Stomach (tissue), 9 donors: ENCODE measurements around the gene COL1A1. TPM values are rescaled to one million over a fixed set of nuclear protein-coding genes. Genes with fewer than 3 reads are reported as not detected.

Source experiments
- DNase-seq, 2 donors: peaks; one replicate each; pipeline versions ENCODE4 v3.0.0 to v3.0.0-alpha.2; 2013 to 2019
- H3K27ac ChIP-seq, 5 donors: fragments of 200-600 bp in 4 of 5; sonication (generic) in 4 of 5; one replicate each; pipeline ENCODE4 v1.5.1; 2013 to 2019; ENCODE audit warnings: mild to moderate bottlenecking in 1 of 5, moderate library complexity in 1 of 5
- H3K27me3 ChIP-seq, 3 donors: fragments of 200-600 bp; sonication (generic); one replicate each; pipeline ENCODE4 v1.5.1; 2017 to 2019; ENCODE audit warnings: mixed run types in 1 of 3
- H3K36me3 ChIP-seq, 4 donors: fragments of 200-600 bp; sonication (generic); 1 replicate in 3 of 4; 2 replicates in 1 of 4; pipeline ENCODE4 v1.5.1; 2016 to 2019
- H3K4me1 ChIP-seq, 4 donors: fragments of 200-600 bp; sonication (generic); one replicate each; pipeline ENCODE4 v1.5.1; 2016 to 2019
- H3K4me3 ChIP-seq, 4 donors: fragments of 200-600 bp; sonication (generic) in 3 of 4; one replicate each; pipeline ENCODE4 v1.5.1; 2016 to 2019; ENCODE audit warnings: mild to moderate bottlenecking in 1 of 4
- H3K9me3 ChIP-seq, 4 donors: fragments of 200-600 bp; sonication (generic); one replicate each; pipeline ENCODE4 v1.5.1; 2016 to 2019
- CTCF ChIP-seq, 7 experiments: fragments of 450-650 bp in 4 of 7; fragments of 200-600 bp in 3 of 7; sonication (generic) in 3 of 7; IDR thresholded peaks; one replicate each; pipeline ENCODE4 v1.5.1; 2016 to 2019; ENCODE audit warnings: antibody characterized with exemption in 7 of 7, control low read depth in 2 of 7, mild to moderate bottlenecking in 1 of 7
- EP300 ChIP-seq: sonication (generic); formaldehyde crosslinking; IDR thresholded peaks from one replicate; pipeline ENCODE4 v1.6.1; 2017; ENCODE audit warnings: antibody characterized with exemption
- POLR2A ChIP-seq, 4 donors: fragments of 450-650 bp; IDR thresholded peaks; one replicate each; pipeline ENCODE4 v1.6.1; 2016; ENCODE audit warnings: antibody characterized with exemption in 4 of 4, control low read depth in 2 of 4, mild to moderate bottlenecking in 1 of 4, moderate library complexity in 1 of 4
- POLR2AphosphoS5 ChIP-seq, 3 donors: sonication (generic); formaldehyde crosslinking; IDR thresholded peaks; one replicate each; pipeline ENCODE4 v1.6.1; 2016; ENCODE audit warnings: antibody characterized with exemption in 3 of 3
- WGBS, 5 donors: extraction: QIAGEN DNeasy Blood & Tissue Kit in 3 of 5; methylation state at CpG; one replicate each; pipeline versions ENCODE4 v1.1.5 to v1.1.7; 2013 to 2018; 5-methylcytosine and 5-hydroxymethylcytosine counted together
- intact Hi-C: fragments of 100-400 bp; cut with DNase I; formaldehyde crosslinking; loops from one replicate; pipeline ENCODE4 v1.15.1; 2023; ENCODE audit warnings: low total_unique reads
- polyA plus RNA-seq, 3 donors: library from polyadenylated mRNA; stranded (reverse); fragments of 200-250 nt; gene quantifications; one replicate each; pipeline ENCODE4 v1.2.3, GENCODE V29; 2013
- total RNA-seq, 5 donors: library from RNA; depleted of rRNA; stranded (reverse); fragments of >200 nt; gene quantifications; one replicate each; pipeline versions ENCODE4 v1.1.0 to v1.2.3, GENCODE V29; 2014 to 2016
- donor health status: healthy with polysubstance abuse.
- donor health status: Bipolar disorder and iron deficiency.
- donor health status: healthy.

Gene COL1A1
- total and polyA plus RNA-seq, 8 donors, result 17.9 to 1,931 (median 142) TPM

- Histone ChIP-seq H3K4me3 (no peak overlapping the region), H3K36me3 (peaks cover 96 to 100% (median 100%) of the 10 kb centered on the region in 4 donors), H3K9me3 (no peaks in the 10 kb centered on the region), H3K27me3 (no peaks in the 10 kb centered on the region), H3K4me1 (peaks cover 0 to 31% (median 10%) of the 10 kb centered on the region in 4 donors), H3K27ac (peak overlapping the region in 3 of 5 donors; percentile 28 to 54 (median 42))
- 77 to 91% (median 90%) methylated on average over 3 to 8 of the region's 8 CpGs for WGBS, 5 donors
- no peak for DNase-seq
- intact Hi-C loops, result no loop called here
- TF ChIP-seq CTCF (IDR thresholded peaks at IDR 0.05) (no peak), POLR2AphosphoS5 (IDR thresholded peaks at IDR 0.05) (no peak), POLR2A (IDR thresholded peaks at IDR 0.05) (no peak), EP300 (no peak)
These were observed 10.7 kb downstream of the COL1A1 start for GRCh38 chr17:50190603-50191358.

- intact Hi-C loops, result no loop called here
- no peak for DNase-seq
- Histone ChIP-seq H3K4me1 (peaks cover 0 to 31% (median 10%) of the 10 kb centered on the region in 4 donors), H3K36me3 (peaks cover 93 to 100% (median 100%) of the 10 kb centered on the region in 4 donors), H3K27ac (peak overlapping the region in 1 of 5 donors; percentile 54), H3K27me3 (no peaks in the 10 kb centered on the region), H3K9me3 (no peaks in the 10 kb centered on the region), H3K4me3 (no peak overlapping the region)
- no peak for TF ChIP-seq CTCF (IDR thresholded peaks at IDR 0.05)
- no peak for TF ChIP-seq POLR2AphosphoS5 (IDR thresholded peaks at IDR 0.05)
- TF ChIP-seq POLR2A (IDR thresholded peaks at IDR 0.05), result no peak
- TF ChIP-seq EP300, result no peak
- 77 to 91% (median 86%) methylated on average over 8 of the region's 8 CpGs for WGBS, 5 donors
These were observed 11.2 kb downstream of the COL1A1 start for GRCh38 chr17:50190293-50190602.

- no peak for DNase-seq
- H3K27ac ChIP-seq, result peak overlapping the region in 3 of 5 donors; percentile 20 to 79 (median 54)
These were observed 11.7 kb downstream of the COL1A1 start for GRCh38 chr17:50189550-50190292.

More at GRCh38 chr17:50189550-50190292, 11.7 kb downstream of the COL1A1 start:
- Histone ChIP-seq H3K36me3 (peaks cover 88 to 100% (median 98%) of the 10 kb centered on the region in 4 donors), H3K9me3 (no peaks in the 10 kb centered on the region), H3K4me3 (no peak overlapping the region), H3K27me3 (no peaks in the 10 kb centered on the region), H3K4me1 (peaks cover 0 to 29% (median 10%) of the 10 kb centered on the region in 4 donors)
- intact Hi-C loops, result no loop called here
- TF ChIP-seq EP300 (no peak), POLR2A (IDR thresholded peaks at IDR 0.05) (no peak), POLR2AphosphoS5 (IDR thresholded peaks at IDR 0.05) (no peak), CTCF (IDR thresholded peaks at IDR 0.05) (no peak)
- WGBS, 5 donors, result 71 to 88% (median 86%) methylated on average over 16 to 20 of the region's 20 CpGs
